GM18498 (cell line): ENCODE results near the gene MYORG.
A peak's percentile ranks its signal among the peaks of the same experiment; 100 is the strongest.

ENCODE experiments used
- ATAC-seq: cut with Tn5 transposase; IDR thresholded peaks from one replicate; pipeline ENCODE4 v1.9.1; 2021; ENCODE audit warnings: mild to moderate bottlenecking, moderate library complexity; ENCODE audit not compliant: unreplicated experiment

The MYORG gene

GRCh38 chr9:34376596-34377403, at the start of gene MYORG:
TSS of gene MYORG (minus strand) at chr9:34376898. CDS start at chr9:34372943, 3,955 bp downstream.
- peak; percentile 86 for ATAC-seq

- no peak for ATAC-seq
Measured at GRCh38 chr9:34419716-34420504, 43.2 kb upstream of the MYORG start.

GRCh38 chr9:34417734-34418133, 41.0 kb upstream of the MYORG start:
- ATAC-seq, result no peak

- no peak for ATAC-seq
Measured at GRCh38 chr9:34413231-34413852, 36.6 kb upstream of the MYORG start.

DNA sequence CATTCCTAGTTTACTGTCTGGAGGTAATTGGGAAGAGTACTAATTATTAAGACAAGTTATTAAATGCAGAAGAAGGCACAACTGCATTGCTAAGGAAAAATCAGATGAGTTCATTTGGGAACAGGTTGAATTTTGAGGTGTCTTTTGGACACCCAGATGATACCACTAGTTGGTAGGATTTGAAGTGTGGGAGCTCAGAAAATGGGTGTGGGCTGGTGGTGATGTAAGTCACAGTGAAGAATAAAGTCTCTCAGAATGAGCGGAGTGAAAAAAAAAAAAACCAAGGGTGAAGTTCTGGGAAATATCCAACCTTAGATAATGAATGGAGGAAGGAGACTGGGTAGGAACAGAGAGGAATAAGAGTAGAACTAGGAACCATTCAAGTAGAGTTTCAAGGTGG, 35.6 kb upstream of the MYORG start:
- no peak for ATAC-seq

- no peak for ATAC-seq
Measured at GRCh38 chr9:34409154-34409553, 32.5 kb upstream of the MYORG start.

DNA sequence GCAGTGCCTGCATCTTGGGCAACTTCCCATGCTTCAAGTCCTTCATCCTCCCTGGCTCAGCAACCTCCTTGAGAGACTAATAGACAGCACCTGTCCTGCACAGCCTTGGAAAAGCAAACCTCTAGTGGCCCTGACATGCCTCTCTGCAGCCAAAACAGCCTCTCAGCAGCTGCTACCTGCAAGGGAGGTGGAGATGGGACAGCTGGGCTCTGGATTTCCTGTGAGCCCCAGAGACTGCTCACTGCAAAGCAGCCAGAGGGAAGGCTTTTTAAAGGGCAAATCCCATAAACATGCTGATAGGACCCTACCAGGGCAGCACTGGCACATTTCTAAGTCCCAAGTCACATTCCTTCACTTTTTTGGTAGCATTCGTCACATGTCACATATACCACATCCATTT, 31.5 kb upstream of the MYORG start:
- ATAC-seq, result no peak

DNA sequence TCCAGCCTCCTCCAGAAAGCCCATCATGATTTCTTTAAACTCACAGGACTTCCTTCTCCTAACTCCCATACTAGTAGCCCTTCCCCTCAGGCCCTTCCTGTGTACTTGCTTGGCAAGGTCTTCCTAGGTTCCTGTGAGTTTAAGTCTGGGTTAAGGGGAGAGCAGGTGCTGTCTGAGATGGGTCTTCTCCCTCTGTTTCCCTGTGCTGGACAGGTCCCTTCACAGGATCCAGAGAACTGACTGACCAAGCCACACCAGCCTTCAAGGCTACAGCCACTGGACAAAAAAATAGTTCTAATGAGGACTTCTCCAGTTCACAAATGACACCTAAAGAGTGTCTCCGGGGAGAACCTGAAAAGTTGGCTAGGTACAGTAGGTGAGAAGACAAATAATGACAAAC, 29.5 kb upstream of the MYORG start:
- ATAC-seq, result no peak

GRCh38 chr9:34405719-34406118, 29.0 kb upstream of the MYORG start:
- ATAC-seq, result no peak

DNA sequence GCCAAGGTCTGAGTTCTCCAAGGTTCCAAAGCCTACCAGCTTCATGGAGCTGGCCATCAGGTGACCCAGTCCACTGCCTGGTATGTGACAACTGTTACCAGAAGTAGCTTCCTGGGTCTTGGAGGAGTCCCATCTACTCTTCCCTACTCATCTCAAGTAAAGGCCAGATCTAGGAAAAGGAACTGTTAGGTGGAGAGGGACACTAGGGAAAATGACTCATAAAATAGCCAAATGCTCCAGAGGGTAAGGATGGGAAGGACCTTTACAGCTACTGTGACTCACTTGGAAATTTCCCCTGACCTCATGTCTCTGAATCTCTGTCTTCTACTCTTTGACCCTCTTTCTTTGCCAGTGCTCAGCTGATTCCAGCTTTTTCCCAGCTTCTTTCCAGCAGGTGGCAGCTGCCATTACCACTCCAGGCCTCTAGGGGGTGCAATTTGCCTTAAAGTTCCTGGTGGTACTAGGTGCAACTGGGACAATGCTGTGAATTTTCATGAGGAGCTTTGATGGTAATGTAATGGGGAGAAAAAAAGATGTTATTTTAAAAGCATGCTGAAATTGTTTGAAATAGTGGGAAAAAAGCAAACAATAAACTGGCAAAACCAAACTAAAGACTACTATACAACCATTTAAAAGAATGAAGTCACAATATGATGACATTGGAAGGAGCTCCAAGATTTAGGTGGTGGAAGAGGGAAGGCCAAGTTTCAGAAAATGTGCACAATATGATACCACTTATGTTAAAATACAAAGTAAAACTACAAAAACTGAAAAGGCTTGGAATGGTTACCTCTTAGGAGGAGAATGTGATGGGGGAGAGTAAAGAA, 27.1 kb upstream of the MYORG start:
- no peak for ATAC-seq

GRCh38 chr9:34400686-34401602, 24.2 kb upstream of the MYORG start:
- ATAC-seq, result no peak

DNA sequence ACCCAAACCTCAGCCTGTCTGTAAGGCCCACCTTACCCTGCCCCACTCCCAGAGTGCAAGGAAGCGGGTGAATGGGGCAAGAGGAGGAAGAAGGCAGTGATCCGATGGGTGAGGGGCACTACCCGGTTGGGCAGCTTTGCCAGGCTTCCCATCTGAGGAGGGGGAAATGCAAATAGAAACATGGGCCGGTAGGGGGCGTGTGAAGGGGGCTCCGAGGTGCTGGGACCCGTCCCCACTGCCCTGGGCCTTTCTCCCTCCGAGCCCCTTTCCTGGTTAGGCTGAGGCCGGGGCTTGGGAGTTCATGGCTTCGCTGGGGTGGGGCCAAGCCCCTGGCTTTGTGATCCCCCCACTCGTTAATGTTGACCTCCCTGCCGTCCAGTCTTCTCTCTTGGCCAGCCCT, 23.6 kb upstream of the MYORG start:
- no peak for ATAC-seq

- no peak for ATAC-seq
Measured at GRCh38 chr9:34399729-34400128, 23.0 kb upstream of the MYORG start.

- ATAC-seq, result no peak
Measured at GRCh38 chr9:34398875-34399274, 22.2 kb upstream of the MYORG start.

DNA sequence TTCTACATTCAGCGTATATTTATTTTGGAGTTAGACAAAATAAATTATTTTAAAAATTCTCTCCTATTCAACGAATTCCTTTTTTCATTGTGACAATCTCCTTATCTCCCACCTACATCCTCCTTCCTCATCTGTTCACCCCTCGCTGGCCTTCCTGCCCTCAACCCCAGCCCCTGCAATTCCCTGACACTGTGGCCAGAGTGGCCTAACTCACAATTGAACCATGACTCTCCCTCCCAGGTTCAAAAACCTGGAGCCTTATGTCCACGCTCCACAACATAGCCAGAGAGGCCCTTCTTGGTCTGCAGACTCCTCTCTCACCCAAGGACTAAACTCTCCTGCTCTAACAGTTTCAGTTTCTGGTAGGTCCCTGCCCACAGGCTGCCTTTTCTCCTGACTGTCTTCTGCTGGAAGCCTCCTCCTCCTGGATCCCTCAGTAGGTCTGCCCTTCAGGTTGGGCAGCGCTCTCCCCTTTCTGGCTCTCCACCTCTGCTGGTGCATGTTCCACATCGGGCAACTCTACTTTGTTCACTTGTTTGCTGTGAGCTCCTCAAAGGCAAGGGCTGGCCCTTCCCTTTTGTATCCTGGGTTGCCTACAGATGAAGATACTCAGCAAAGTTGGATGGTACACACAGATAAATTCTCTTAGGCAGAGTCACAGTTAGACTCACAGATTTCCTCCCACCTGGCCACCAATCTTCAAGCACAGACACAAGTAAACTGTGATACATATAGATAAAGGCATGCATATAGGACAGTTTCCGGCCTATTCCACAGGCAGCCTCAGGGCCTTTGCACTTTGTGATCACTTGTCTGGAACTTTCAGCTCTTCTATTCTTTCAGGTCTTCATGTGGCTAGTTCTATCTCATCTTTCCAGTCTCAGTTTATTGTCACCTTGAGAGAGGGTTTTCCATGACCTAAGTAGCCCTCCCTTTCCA, 19.8 kb upstream of the MYORG start:
- ATAC-seq, result no peak

- ATAC-seq, result no peak
Measured at GRCh38 chr9:34392511-34392910, 15.8 kb upstream of the MYORG start.

DNA sequence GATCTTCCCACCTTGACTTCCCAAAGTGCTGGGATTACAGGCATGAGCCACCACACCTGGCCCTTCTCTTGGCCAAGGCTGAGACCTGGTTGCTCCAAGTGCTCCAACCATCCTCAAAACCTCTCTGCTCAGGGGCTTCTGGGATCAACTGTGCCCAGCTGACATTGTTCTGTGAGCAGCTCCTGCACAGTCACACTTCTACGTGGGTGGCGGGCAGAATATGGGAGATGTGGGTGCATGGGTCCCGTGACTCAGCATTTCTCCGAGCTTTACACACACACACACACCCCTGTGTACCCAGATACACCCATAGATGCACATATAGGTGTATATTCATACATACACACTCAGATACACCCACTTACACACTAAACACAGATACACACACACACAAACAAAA, 10.5 kb upstream of the MYORG start:
- ATAC-seq, result no peak

DNA sequence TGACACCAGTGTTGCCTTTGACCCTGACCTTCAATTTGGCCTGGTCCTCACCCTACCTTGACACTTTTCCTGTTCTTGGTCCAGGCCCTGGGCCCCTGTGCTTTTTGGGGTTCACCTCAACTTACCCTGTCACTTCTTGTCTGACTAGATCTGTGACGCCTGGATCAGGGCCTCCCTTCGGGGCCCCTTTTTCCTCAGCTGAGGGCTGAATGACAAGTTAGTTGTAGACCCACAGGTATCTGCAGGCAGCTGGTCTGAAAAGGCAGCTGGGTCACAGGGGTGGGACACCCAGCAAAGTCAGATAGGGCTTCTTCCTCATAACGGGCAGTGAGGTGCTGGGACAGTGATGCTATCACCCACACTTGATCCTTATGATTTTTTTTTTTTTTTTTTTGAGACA, 10.0 kb upstream of the MYORG start:
- no peak for ATAC-seq
